Liver (tissue), 9 donors: Measurements from ENCODE around the gene KCNS3. TPM values are rescaled to one million over a fixed set of nuclear protein-coding genes. Genes with fewer than 3 reads are reported as not detected.

Experiments used
- DNase-seq: peaks from one replicate; pipeline ENCODE4 v3.0.0-alpha.2; 2017; ENCODE audit warnings: low spot score
- H3K27ac ChIP-seq, 2 donors: one replicate each; pipeline ENCODE4 v1.7.0; 2013; ENCODE audit warnings: inconsistent platforms in 2 of 2, low read length in 2 of 2, control low read depth in 1 of 2, low read depth in 1 of 2, mild to moderate bottlenecking in 1 of 2
- H3K27me3 ChIP-seq, 4 donors: one replicate each; pipeline versions ENCODE4 v1.6.1 to v1.7.0; 2013; ENCODE audit warnings: low read length in 3 of 4, inconsistent platforms in 1 of 4, mild to moderate bottlenecking in 1 of 4, moderate library complexity in 1 of 4; ENCODE audit not compliant: control insufficient read depth in 4 of 4, insufficient read depth in 4 of 4
- H3K36me3 ChIP-seq, 4 donors: one replicate each; pipeline versions ENCODE4 v1.6.1 to v1.7.0; 2013; ENCODE audit warnings: low read length in 3 of 4, mild to moderate bottlenecking in 3 of 4, low read depth in 1 of 4, moderate library complexity in 1 of 4; ENCODE audit not compliant: control insufficient read depth in 4 of 4, insufficient read depth in 3 of 4
- H3K4me1 ChIP-seq, 4 donors: one replicate each; pipeline versions ENCODE4 v1.6.1 to v1.7.0; 2013; ENCODE audit warnings: low read length in 3 of 4, mild to moderate bottlenecking in 3 of 4, moderate library complexity in 1 of 4; ENCODE audit not compliant: control insufficient read depth in 4 of 4, insufficient read depth in 4 of 4
- H3K4me3 ChIP-seq, 3 donors: one replicate each; pipeline versions ENCODE4 v1.6.1 to v1.7.0; 2013; ENCODE audit warnings: low read length in 3 of 3, control low read depth in 1 of 3, low read depth in 1 of 3, mild to moderate bottlenecking in 1 of 3
- H3K9ac ChIP-seq, 2 donors: one replicate each; pipeline ENCODE4 v1.7.0; 2013; ENCODE audit warnings: low read length in 2 of 2, mild to moderate bottlenecking in 2 of 2, moderate library complexity in 2 of 2, control low read depth in 1 of 2, low read depth in 1 of 2
- H3K9me3 ChIP-seq, 4 donors: one replicate each; pipeline versions ENCODE4 v1.6.1 to v1.7.0; 2013; ENCODE audit warnings: low read length in 3 of 4; ENCODE audit not compliant: control insufficient read depth in 4 of 4
- ATF3 ChIP-seq: IDR thresholded peaks from 2 replicates; pipeline ENCODE4 v1.6.1; 2016; ENCODE audit warnings: antibody characterized with exemption
- CTCF ChIP-seq: fragments of 150-350 bp; IDR thresholded peaks from 2 replicates; pipeline ENCODE4 v1.5.1; 2017; ENCODE audit warnings: improper control_type of control experiment, low read depth, low read length; ENCODE audit not compliant: missing input control
- EGR1 ChIP-seq, 2 donors: IDR thresholded peaks; 2 replicates each; pipeline ENCODE4 v1.6.1; 2016 to 2018; ENCODE audit warnings: antibody characterized with exemption in 2 of 2, low read depth in 2 of 2
- FOXA1 ChIP-seq: IDR thresholded peaks from 2 replicates; pipeline ENCODE4 v1.6.1; 2016; ENCODE audit warnings: antibody characterized with exemption
- FOXA2 ChIP-seq: IDR thresholded peaks from 2 replicates; pipeline ENCODE4 v1.6.1; 2016; ENCODE audit warnings: antibody characterized with exemption
- GABPA ChIP-seq, 2 donors: IDR thresholded peaks in 1 of 2; conservative IDR thresholded peaks in 1 of 2; 2 replicates each; pipeline ENCODE4 v1.6.1; 2016; ENCODE audit warnings: antibody characterized with exemption in 2 of 2, mild to moderate bottlenecking in 1 of 2, moderate library complexity in 1 of 2
- HNF4A ChIP-seq, 2 donors: conservative IDR thresholded peaks; 2 replicates each; pipeline ENCODE4 v1.6.1; 2016; ENCODE audit warnings: antibody characterized with exemption in 2 of 2, mild to moderate bottlenecking in 2 of 2
- HNF4G ChIP-seq: IDR thresholded peaks from 2 replicates; pipeline ENCODE4 v1.6.1; 2016; ENCODE audit warnings: antibody characterized with exemption
- JUND ChIP-seq, 2 donors: IDR thresholded peaks; 2 replicates each; pipeline ENCODE4 v1.6.1; 2016; ENCODE audit warnings: antibody characterized with exemption in 2 of 2
- MAX ChIP-seq: IDR thresholded peaks from 2 replicates; pipeline ENCODE4 v1.6.1; 2016; ENCODE audit warnings: antibody characterized with exemption
- NR2F2 ChIP-seq: IDR thresholded peaks from 2 replicates; pipeline ENCODE4 v1.6.1; 2016; ENCODE audit warnings: antibody characterized with exemption
- RAD21 ChIP-seq, 2 donors: IDR thresholded peaks; 2 replicates each; pipeline ENCODE4 v1.6.1; 2016; ENCODE audit warnings: antibody characterized with exemption in 2 of 2, mild to moderate bottlenecking in 2 of 2
- REST ChIP-seq: IDR thresholded peaks from 2 replicates; pipeline ENCODE4 v1.6.1; 2016; ENCODE audit warnings: antibody characterized with exemption, mild to moderate bottlenecking
- RXRA ChIP-seq, 2 donors: IDR thresholded peaks; 2 replicates each; pipeline ENCODE4 v1.6.1; 2017 to 2018; ENCODE audit warnings: antibody characterized with exemption in 2 of 2, mild to moderate bottlenecking in 1 of 2
- SP1 ChIP-seq: IDR thresholded peaks from 2 replicates; pipeline ENCODE4 v1.6.1; 2018; ENCODE audit warnings: antibody characterized with exemption, mild to moderate bottlenecking
- TAF1 ChIP-seq: conservative IDR thresholded peaks from 2 replicates; pipeline ENCODE4 v1.6.1; 2016; ENCODE audit warnings: antibody characterized with exemption, mild to moderate bottlenecking
- YY1 ChIP-seq: IDR thresholded peaks from 2 replicates; pipeline ENCODE4 v1.6.1; 2016; ENCODE audit warnings: antibody characterized with exemption, mild to moderate bottlenecking
- ZBTB33 ChIP-seq: IDR thresholded peaks from 2 replicates; pipeline ENCODE4 v1.6.1; 2016; ENCODE audit warnings: antibody characterized with exemption
- WGBS: extraction: QIAGEN DNeasy Blood & Tissue Kit; methylation state at CpG from one replicate; pipeline ENCODE4 v1.1.7; 2013; 5-methylcytosine and 5-hydroxymethylcytosine counted together
- polyA plus RNA-seq, 2 donors: library from polyadenylated mRNA; stranded (reverse) in 1 of 2; unstranded in 1 of 2; fragments of 200-250 nt in 1 of 2; fragments of >200 nt in 1 of 2; fragmentation: Nextera tagmentation in 1 of 2; extraction: Ambion mirVana in 1 of 2; gene quantifications; one replicate each; pipeline versions ENCODE4 v1.2.1 to v1.2.3, GENCODE V29; 2013 to 2015
- total RNA-seq, 2 donors: library from RNA; depleted of rRNA; stranded (reverse); fragments of >200 nt; gene quantifications; one replicate each; pipeline ENCODE4 v1.2.3, GENCODE V29; 2014
- donor health status: healthy.
- donor health status: healthy.
- donor health status: healthy.
- donor health status: healthy.
- donor health status: healthy.

KCNS3 gene
- total and polyA plus RNA-seq, 4 donors: 0.56 to 2.8 (median 1.7) TPM

- 84% methylated on average over 4 of the region's 4 CpGs for WGBS
Measured at GRCh38 chr2:17850151-17850550, 28.3 kb upstream of the KCNS3 start.

More at GRCh38 chr2:17850151-17850550, 28.3 kb upstream of the KCNS3 start:
- Histone ChIP-seq H3K27me3 (no peaks in the 10 kb centered on the region), H3K4me1 (no peaks in the 10 kb centered on the region), H3K4me3 (no peak overlapping the region), H3K9ac (no peak overlapping the region), H3K27ac (no peak overlapping the region), H3K36me3 (no peaks in the 10 kb centered on the region), H3K9me3 (no peaks in the 10 kb centered on the region)
- no peak for DNase-seq
- no peak for TF ChIP-seq EGR1 (IDR thresholded peaks at IDR 0.05; ENCODE audit: low read depth in 2 of 2)
- TF ChIP-seq FOXA2: no peak
- TF ChIP-seq JUND (IDR thresholded peaks at IDR 0.05): no peak
- TF ChIP-seq YY1: no peak
- TF ChIP-seq HNF4G: no peak
- TF ChIP-seq SP1: no peak
- no peak for TF ChIP-seq GABPA (IDR thresholded peaks at IDR 0.05 in 1 of 2, conservative IDR thresholded peaks at IDR 0.05 in 1 of 2)
- no peak for TF ChIP-seq ZBTB33
- TF ChIP-seq HNF4A (conservative IDR thresholded peaks at IDR 0.05): no peak
- no peak for TF ChIP-seq FOXA1
- no peak for TF ChIP-seq NR2F2
- no peak for TF ChIP-seq RXRA (IDR thresholded peaks at IDR 0.05)
- TF ChIP-seq TAF1: no peak
- TF ChIP-seq ATF3: no peak
- no peak for TF ChIP-seq MAX
- TF ChIP-seq RAD21 (IDR thresholded peaks at IDR 0.05): no peak
- no peak for TF ChIP-seq CTCF
- no peak for TF ChIP-seq REST
